ENCODE results near the gene ABCA6.

GRCh38 chr17:69065113-69065512 is 76.6 kb downstream of the ABCA6 start:
- TF ChIP-seq CTCF (IDR thresholded peaks at IDR 0.05): no peak
- no peak for TF ChIP-seq POLR2A (IDR thresholded peaks at IDR 0.05)
